ENCODE data around the gene NUDT9. TPM values are rescaled to one million over a fixed set of nuclear protein-coding genes. Genes with fewer than 3 reads are reported as not detected.
"Not testable (repeated sequence)": the region's sequence is repeated elsewhere in the genome, so short reads cannot be mapped to it uniquely, and the experiment has no call there.

NUDT9 gene
- total and polyA plus RNA-seq, 3 donors from 2014 or later = 28.4 to 45.0 (median 38.0) TPM

- intact Hi-C loops (cut with DNase I; ENCODE audit: low total_unique reads) = no loop called here
- TF ChIP-seq CTCF (IDR thresholded peaks at IDR 0.05) (no peak), POLR2A (IDR thresholded peaks at IDR 0.05) (no peak)
- Histone ChIP-seq H3K4me3 (no peak overlapping the region), H3K4me1 (no peaks in the 10 kb centered on the region), H3K36me3 (ENCODE audit: low read depth, missing control alignments) (no peaks in the 10 kb centered on the region), H3K27me3 (no peaks in the 10 kb centered on the region), H3K9me3 (no peaks in the 10 kb centered on the region), H3K27ac (no peak overlapping the region)
- 91 to 93% methylated on average over 2 to 3 of the region's 3 CpGs for WGBS, 2 donors
- no peak for DNase-seq
These were observed 23.2 kb upstream of the NUDT9 start for GRCh38 chr4:87399148-87399547.

- TF ChIP-seq CTCF (IDR thresholded peaks at IDR 0.05) (no peak), POLR2A (IDR thresholded peaks at IDR 0.05) (no peak)
These were observed 22.4 kb upstream of the NUDT9 start for GRCh38 chr4:87399954-87400353.

GRCh38 chr4:87403732-87404131 is 18.6 kb upstream of the NUDT9 start:
- intact Hi-C loops (cut with DNase I; ENCODE audit: low total_unique reads); H3K4me3 ChIP-seq; H3K9me3 ChIP-seq; H3K36me3 ChIP-seq (ENCODE audit: low read depth, missing control alignments); DNase-seq; H3K4me1 ChIP-seq; H3K27me3 ChIP-seq; H3K27ac ChIP-seq: not testable (repeated sequence)
- WGBS, 2 donors = 69 to 76% methylated on average over 1 of the region's 1 CpG

More at GRCh38 chr4:87399954-87400353, 22.4 kb upstream of the NUDT9 start:
- no peaks in the 10 kb centered on the region for H3K9me3 ChIP-seq
- H3K4me1 ChIP-seq = no peaks in the 10 kb centered on the region
- H3K4me3 ChIP-seq = no peak overlapping the region
- H3K27me3 ChIP-seq = no peaks in the 10 kb centered on the region
- H3K36me3 ChIP-seq (ENCODE audit: low read depth, missing control alignments) = no peaks in the 10 kb centered on the region
- intact Hi-C loops (cut with DNase I; ENCODE audit: low total_unique reads) = no loop called here
- H3K27ac ChIP-seq = no peak overlapping the region
- no peak for DNase-seq
- WGBS, 2 donors = 71 to 87% methylated on average over 1 of the region's 1 CpG

GRCh38 chr4:87405211-87405820 is 17.1 kb upstream of the NUDT9 start:
- TF ChIP-seq CTCF (IDR thresholded peaks at IDR 0.05) (no peak), POLR2A (IDR thresholded peaks at IDR 0.05) (no peak)
- H3K4me3 ChIP-seq = no peak overlapping the region
- intact Hi-C loops (cut with DNase I; ENCODE audit: low total_unique reads) = no loop called here
- WGBS, 2 donors = 85 to 86% methylated on average over 5 of the region's 5 CpGs
- H3K36me3 ChIP-seq (ENCODE audit: low read depth, missing control alignments) = no peaks in the 10 kb centered on the region
- H3K27me3 ChIP-seq = no peaks in the 10 kb centered on the region
- DNase-seq = no peak
- H3K27ac ChIP-seq = no peak overlapping the region
- H3K9me3 ChIP-seq = no peaks in the 10 kb centered on the region
- peaks cover 5% of the 10 kb centered on the region for H3K4me1 ChIP-seq

- Histone ChIP-seq H3K9me3 (no peaks in the 10 kb centered on the region), H3K27ac (no peak overlapping the region), H3K36me3 (ENCODE audit: low read depth, missing control alignments) (no peaks in the 10 kb centered on the region), H3K27me3 (no peaks in the 10 kb centered on the region), H3K4me1 (peaks cover 7% of the 10 kb centered on the region), H3K4me3 (no peak overlapping the region)
- no peak for DNase-seq
- no peak for TF ChIP-seq POLR2A (IDR thresholded peaks at IDR 0.05)
- TF ChIP-seq CTCF (IDR thresholded peaks at IDR 0.05) = no peak
- 85 to 88% methylated on average over 6 of the region's 6 CpGs for WGBS, 2 donors
- intact Hi-C loops (cut with DNase I; ENCODE audit: low total_unique reads) = no loop called here
These were observed 15.9 kb upstream of the NUDT9 start for GRCh38 chr4:87406462-87406861.

- 77 to 80% methylated on average over 4 of the region's 4 CpGs for WGBS, 2 donors
- DNase-seq; H3K9me3 ChIP-seq; H3K27me3 ChIP-seq; H3K36me3 ChIP-seq (ENCODE audit: low read depth, missing control alignments); H3K27ac ChIP-seq; H3K4me3 ChIP-seq; H3K4me1 ChIP-seq; intact Hi-C loops (cut with DNase I; ENCODE audit: low total_unique reads): not testable (repeated sequence)
These were observed 15.5 kb upstream of the NUDT9 start for GRCh38 chr4:87406902-87407301.

All from testis (tissue), 3 donors.